Stimulated activated CD4-positive, alpha-beta T cell treated with anti-CD3 and anti-CD28 coated beads, Interleukin-15, amount 100 ng/mL, for 24 hours (primary cell): ENCODE results near the gene DNASE1L2.
"Not testable (repeated sequence)": the region's sequence is repeated elsewhere in the genome, so short reads cannot be mapped to it uniquely, and the experiment has no call there.

Experiments used
- DNase-seq: peaks from one replicate; pipeline ENCODE4 v3.0.0-alpha.2; 2020

Gene DNASE1L2

DNA sequence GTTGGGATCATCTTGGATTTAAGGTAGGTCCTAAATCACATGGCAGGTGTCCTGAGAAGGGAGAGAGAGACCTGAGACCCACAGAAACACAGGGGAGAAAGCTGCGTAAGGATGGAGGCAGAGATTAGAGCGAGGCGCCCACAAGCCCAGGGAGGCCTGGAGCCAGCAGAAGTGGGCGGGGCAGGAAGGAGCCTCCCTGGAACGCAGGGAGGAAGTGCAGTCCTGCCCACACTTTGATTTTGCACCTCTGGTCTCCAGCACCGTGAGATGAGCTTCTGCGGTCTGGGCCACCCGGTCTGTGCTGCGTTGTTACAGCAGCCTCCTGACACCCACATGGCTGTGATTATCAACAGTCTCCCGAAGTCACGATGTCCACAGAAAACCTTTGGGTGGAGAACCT is 6.4 kb downstream of the DNASE1L2 start:
- DNase-seq: no peak

DNA sequence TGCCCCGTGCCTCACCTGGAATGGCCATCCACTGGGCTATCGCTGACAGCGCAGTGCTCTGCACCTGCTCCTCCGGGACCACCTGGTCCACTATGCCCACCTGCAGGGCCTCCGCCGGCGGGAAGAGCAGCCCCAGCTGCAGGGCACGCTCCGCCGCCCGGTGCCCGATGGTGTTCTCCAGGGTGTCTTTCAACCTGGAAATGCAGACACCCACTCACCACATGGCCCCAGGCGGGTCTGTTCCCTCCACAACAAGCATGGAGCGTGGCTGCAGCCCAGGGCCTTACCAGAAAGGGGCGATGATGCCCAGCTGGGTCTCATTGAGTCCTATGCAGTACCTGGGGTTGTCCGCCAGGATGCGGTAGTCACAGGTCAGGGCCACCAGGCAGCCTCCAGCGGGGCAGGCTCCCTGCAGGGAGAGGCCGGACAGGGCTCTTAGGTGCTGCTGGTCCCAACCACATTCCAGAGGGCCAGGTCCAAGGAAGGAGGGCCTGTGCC is 6.8 kb downstream of the DNASE1L2 start:
- DNase-seq: no peak

- DNase-seq: no peak
These were observed 7.5 kb downstream of the DNASE1L2 start for GRCh38 chr16:2243781-2244180.

DNA sequence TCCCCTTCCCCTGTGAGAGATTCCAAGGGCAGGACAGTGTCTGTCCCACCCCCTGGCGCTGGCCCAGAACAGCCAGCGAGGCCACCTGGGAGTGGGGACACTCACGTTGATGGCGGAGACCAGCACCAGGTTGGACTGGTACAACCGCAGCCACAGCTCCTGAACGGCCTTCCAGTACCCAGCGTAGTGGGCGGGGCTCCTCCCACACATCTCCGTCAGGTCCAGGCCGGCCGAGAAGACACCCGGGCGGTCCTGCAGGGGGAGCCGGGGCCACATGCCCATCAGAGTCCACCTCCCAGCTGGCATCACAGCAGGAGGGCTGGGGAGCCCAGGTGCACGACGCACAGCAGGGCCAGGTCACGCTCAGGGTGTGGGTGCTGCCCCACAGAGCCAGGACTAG is 8.1 kb downstream of the DNASE1L2 start:
- DNase-seq: no peak

- DNase-seq: no peak
These were observed 8.9 kb downstream of the DNASE1L2 start for GRCh38 chr16:2244926-2245795.

DNA sequence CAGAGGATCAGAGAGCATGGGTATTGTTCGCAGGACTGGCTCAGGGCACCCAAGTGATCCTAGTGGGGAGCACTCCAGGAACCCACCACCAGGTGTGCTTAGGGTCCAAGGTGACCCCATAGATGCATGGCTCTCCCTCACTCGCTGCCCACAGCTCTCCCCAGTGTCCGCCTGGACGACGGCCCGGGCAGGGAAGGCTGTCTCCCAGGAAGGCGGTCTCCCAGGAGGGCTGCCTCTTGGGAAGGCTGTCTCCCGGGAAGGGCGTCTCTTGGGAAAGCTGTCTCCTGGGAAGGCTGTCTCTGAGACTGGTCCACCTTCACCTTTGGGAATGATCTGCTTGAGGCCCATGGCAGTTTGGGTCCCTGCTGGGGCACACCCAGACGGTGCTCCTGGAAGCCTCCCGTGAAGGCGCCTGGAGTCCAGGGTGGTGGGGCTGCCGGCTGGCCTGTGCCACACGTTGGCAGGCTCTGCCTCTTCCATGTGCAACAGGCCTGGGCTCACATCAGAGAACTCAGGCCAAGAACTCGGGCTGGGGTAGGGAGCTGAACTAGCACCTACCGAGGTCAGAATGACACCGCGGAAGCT is 10.1 kb downstream of the DNASE1L2 start:
- no peak for DNase-seq

- DNase-seq: peak; percentile 59
These were observed 14.5 kb downstream of the DNASE1L2 start for GRCh38 chr16:2250652-2251295.

- peak; percentile 92 for DNase-seq
These were observed 15.3 kb downstream of the DNASE1L2 start, which contains the start of gene ECI1 for GRCh38 chr16:2251296-2252111. Gene ECI1, minus strand, starts transcription at chr16:2251587. Its CDS starts 21 bp downstream, at chr16:2251566.

DNA sequence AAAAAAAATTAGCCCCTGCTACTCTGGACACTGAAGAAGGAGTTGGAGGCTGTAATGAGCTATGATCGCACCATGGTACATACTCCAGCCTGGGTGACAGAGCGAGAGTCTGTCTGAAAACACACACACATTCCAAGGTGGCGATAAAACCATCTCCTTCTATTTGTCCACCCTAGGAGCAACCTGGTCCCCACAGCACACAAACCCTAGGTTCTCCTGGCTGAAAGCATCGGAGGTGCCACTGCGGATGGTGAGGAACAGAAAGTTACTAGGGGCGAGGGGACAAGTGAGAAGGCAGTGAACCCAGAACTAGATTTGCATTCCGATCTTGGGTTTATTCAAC is 16.5 kb downstream of the DNASE1L2 start:
- DNase-seq: no peak

DNA sequence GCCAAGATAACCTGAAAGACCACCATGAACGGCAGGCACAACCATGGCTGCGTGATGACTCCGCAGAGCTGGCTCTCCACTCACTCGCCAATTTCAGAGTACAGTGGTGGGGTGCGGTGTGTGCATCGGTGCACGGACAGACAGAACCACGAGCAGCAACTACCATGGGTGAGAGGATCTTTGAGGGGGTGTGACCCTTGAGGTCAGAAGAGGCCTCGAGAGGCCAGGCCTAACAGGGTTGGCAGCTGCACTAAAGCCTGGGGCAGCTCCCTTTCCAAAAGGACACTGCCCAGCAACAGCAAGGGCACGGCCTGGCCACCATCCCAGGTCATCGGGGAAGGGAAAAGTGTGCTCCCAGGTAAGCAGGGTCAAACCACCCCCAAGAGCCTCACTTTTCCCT is 17.0 kb downstream of the DNASE1L2 start:
- no peak for DNase-seq

DNA sequence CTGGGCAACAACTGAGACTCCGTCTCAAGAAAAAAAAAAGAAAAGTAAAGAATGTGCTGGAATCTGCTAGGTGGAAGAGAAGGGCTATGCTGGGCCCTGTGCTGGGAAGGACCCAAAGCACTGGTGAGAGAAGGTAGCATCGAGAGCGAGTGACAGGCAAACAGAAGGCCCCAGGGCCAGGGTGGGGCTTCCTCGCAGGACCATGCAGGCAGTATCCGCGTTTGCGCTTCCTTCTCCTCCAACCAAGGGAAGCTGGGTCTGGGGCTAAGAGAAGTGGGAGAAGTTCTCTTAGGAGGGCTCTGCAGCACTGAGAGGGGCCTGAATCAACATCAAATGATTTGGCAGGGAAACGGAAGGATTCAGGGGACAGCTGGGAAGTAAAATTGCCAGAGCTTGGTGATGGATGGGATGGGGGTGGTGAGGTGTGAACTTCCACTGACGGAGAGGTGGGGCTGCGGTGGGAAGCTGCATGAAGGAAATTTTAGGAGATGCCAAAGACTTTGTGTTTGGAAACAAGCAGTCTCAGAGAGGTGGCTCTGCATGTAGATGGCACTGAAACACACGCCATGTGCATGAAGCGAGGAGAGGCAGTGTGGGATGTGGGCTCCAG is 20.4 kb downstream of the DNASE1L2 start:
- DNase-seq: no peak

DNA sequence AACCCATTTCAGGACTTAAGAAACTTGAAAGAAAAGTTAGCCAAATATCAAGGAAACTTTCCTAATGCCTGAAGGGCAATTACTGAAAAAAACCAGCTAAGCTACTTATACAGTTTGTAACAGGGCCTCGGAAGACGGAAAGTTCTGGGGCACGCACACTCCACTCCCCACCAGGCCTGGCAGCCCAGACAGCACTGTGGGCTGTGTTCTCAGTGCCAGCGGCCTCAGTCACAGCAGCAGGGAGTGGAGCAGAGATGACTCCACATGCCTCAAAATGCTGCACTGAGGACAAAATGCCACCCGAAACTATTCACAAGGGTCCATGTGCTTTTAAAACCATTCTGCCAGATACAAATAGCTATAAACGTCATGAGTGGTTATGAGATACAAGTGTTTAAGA is 21.5 kb downstream of the DNASE1L2 start:
- no peak for DNase-seq

- not testable (repeated sequence) for DNase-seq
These were observed 22.3 kb downstream of the DNASE1L2 start for GRCh38 chr16:2258530-2258929.

GRCh38 chr16:2260250-2260649 is 24.0 kb downstream of the DNASE1L2 start:
- DNase-seq: no peak

DNA sequence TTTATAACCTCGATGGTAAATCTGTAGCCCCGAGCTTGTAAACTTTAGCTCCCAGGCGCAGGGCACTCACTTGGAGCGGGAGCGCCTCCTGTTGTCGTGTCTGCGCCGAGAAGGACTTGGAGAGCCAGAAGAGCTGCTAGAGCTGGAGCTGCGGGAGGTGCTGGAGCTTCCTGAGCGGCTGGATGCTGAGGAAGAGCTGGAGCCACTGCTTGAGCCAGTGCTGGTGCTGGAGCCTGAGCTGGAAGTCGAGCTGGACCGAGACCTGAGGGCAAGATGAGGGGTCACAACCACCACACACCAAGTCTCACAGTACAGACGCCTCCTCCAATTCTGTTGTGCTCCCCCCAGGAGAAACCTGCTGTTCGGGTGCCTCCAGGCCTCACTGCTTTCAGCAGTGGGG is 26.8 kb downstream of the DNASE1L2 start:
- DNase-seq: not testable (repeated sequence)

DNA sequence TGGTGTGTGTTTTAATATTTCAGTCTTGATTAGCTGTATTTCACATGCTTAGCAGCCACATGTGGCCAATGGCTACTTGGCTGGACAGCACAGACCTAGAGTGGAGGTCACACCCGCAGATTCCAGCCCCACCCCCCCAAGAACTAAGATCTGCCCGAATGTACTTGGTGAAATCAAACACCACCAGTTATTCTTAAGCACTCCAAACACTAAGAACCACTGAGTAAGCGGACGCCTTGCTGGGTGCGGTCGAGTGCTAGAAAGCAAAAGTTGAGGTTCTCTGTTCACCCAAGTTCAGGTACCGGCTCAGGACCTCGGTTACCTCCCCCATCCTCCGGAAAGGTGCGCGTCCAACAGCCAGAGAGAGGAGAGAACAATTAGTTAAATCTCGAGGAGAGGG is 30.6 kb downstream of the DNASE1L2 start:
- DNase-seq: peak; percentile 31

- DNase-seq: not testable (repeated sequence)
These were observed 31.3 kb downstream of the DNASE1L2 start for GRCh38 chr16:2267505-2267912.

GRCh38 chr16:2267913-2268666 is 31.8 kb downstream of the DNASE1L2 start, which contains the start of gene RNPS1:
Gene RNPS1, minus strand, starts transcription at chr16:2268126. Its CDS starts 3,483 bp downstream, at chr16:2264643.
- peak; percentile 97 for DNase-seq

DNA sequence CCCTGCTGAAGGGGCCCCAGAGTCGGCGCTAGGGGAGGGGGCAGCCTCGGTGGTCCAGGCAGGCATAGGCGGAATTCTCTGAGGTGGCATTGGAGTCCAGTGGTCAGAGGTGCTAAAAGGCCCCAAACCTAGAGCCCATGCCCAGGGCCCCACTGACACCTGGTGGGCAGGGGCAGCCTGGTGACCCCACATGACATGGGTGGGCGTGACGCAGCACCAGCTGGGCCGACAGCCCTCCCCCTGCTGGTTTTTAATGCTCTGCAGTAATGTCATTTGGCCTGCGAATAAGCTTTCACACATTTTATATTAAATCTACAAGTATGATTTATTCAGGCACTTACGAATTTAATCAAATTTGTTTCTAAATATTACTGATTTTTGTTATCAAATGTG is 33.8 kb downstream of the DNASE1L2 start:
- DNase-seq: no peak

DNA sequence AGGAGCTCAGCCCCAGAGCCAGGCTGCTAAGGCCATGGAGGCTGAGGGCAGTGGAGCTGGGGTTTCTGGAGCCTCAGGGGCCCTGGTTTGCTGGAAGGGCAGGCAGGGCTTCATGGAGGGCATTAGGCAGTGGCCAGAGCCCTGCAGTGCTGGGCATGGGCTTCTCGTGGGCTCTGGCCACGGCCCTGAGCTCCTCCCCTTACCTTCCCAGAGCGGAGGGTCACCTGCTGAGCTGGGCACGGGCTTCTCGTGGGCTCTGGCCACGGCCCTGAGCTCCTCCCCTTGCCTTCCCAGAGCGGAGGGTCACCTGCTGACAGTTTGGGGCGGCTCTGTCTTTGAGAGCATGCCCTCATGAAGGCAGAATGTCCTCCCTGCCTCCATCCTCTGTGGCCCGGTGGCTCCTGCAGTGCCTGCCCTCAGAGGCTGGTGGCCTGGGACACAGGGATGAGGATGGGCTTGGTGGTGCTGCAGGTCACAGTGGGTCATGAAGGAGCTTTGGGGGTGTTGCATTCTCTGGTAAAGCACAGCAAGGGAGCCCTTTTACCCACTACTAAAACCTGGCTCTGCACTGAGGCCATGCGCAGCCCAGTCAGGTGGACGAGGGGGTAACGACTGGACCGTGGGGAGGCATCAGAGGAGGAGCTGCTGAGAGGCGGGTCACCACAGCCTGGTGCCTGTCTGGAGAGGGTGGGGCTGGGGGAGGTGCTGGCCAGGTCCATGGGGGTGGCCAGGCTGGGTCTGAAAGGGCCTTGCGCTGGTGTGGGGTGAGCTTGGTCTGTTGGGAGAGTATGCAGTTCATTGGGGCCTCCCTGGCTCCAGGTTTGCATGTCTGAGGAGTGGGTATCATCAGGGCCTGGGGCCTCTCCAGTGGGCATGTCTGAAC is 34.6 kb downstream of the DNASE1L2 start:
- no peak for DNase-seq
